CD4-positive, alpha-beta T cell (primary cell): ENCODE results near the gene GINS1. TPM values are rescaled to one million over a fixed set of nuclear protein-coding genes. Genes with fewer than 3 reads are reported as not detected.

ENCODE experiments used
- ATAC-seq: fragments of 200-7000 bp; cut with Tn5 transposase; one replicate; pipeline ENCODE4 v1.10.0; 2022; ENCODE audit warnings: mild to moderate bottlenecking; ENCODE audit not compliant: poor library complexity
- CTCF ChIA-PET: fragments of 350-600 bp; sonication (Branson Sonifier 250); formaldehyde crosslinking; loops from one replicate; lab custom pipeline; 2021; ENCODE audit warnings: antibody characterized with exemption, inconsistent platforms; lab: Charles Lee
- POLR2A ChIA-PET: fragments of 350-600 bp; sonication (Branson Sonifier 250); formaldehyde crosslinking; loops from one replicate; lab custom pipeline; 2021; ENCODE audit warnings: antibody characterized with exemption, inconsistent platforms; lab: Charles Lee
- DNase-seq, 14 experiments: peaks; one replicate each; pipeline ENCODE4 v3.0.0-alpha.2; 2013 to 2020; ENCODE audit warnings: mixed read lengths in 2 of 14
- H3K27ac ChIP-seq, 2 donors: one replicate each; pipeline versions ENCODE4 v1.5.1 to v1.7.0; 2013; ENCODE audit warnings: low read length in 2 of 2, low read depth in 1 of 2, mild to moderate bottlenecking in 1 of 2
- H3K27me3 ChIP-seq, 2 experiments: 1 replicate in 1 of 2; 2 replicates in 1 of 2; pipeline versions ENCODE4 v1.6.1 to v1.7.0; 2013; ENCODE audit warnings: low read length in 2 of 2, control low read depth in 1 of 2, mild to moderate bottlenecking in 1 of 2, moderate library complexity in 1 of 2; ENCODE audit not compliant: insufficient read depth in 2 of 2, control insufficient read depth in 1 of 2
- H3K36me3 ChIP-seq: one replicate; pipeline ENCODE4 v1.6.1; 2013; ENCODE audit warnings: low read length, control low read depth; ENCODE audit not compliant: insufficient read depth
- H3K4me1 ChIP-seq: one replicate; pipeline ENCODE4 v1.6.1; 2013; ENCODE audit warnings: low read length, control low read depth; ENCODE audit not compliant: insufficient read depth
- H3K4me3 ChIP-seq: one replicate; pipeline ENCODE4 v1.5.1; 2013; ENCODE audit warnings: mild to moderate bottlenecking, low read length, moderate library complexity
- H3K9me3 ChIP-seq, 2 experiments: 1 replicate in 1 of 2; 2 replicates in 1 of 2; pipeline versions ENCODE4 v1.6.1 to v1.7.0; 2013; ENCODE audit warnings: low read length in 2 of 2, mild to moderate bottlenecking in 2 of 2, control low read depth in 1 of 2, moderate library complexity in 1 of 2; ENCODE audit not compliant: control insufficient read depth in 1 of 2, insufficient read depth in 1 of 2
- H3K27ac Mint-ChIP-seq: one replicate; pipeline ENCODE4 v1.8.0; 2020; ENCODE audit warnings: mixed read lengths
- H3K27me3 Mint-ChIP-seq: one replicate; pipeline ENCODE4 v1.8.0; 2021; ENCODE audit warnings: mixed read lengths
- H3K36me3 Mint-ChIP-seq: one replicate; pipeline ENCODE4 v1.8.0; 2021; ENCODE audit warnings: low read depth, mixed read lengths
- H3K4me1 Mint-ChIP-seq: one replicate; pipeline ENCODE4 v1.8.0; 2021; ENCODE audit warnings: low read depth, mixed read lengths
- H3K4me3 Mint-ChIP-seq: one replicate; pipeline ENCODE4 v1.8.0; 2020; ENCODE audit warnings: mild to moderate bottlenecking, mixed read lengths
- H3K9me3 Mint-ChIP-seq: one replicate; pipeline ENCODE4 v1.8.0; 2020; ENCODE audit warnings: mixed read lengths
- CTCF ChIP-seq: fragments of 200-600 bp; IDR thresholded peaks from one replicate; pipeline ENCODE4 v1.8.0; 2022; ENCODE audit warnings: antibody characterized with exemption, mild to moderate bottlenecking
- intact Hi-C, 2 experiments: fragments of 100-400 bp; cut with DNase I in 1 of 2; cut with micrococcal nuclease in 1 of 2; formaldehyde crosslinking; loops; one replicate each; pipeline versions ENCODE4 v1.15.1 to v1.9.0; 2023 to 2025; cut with DNase I, micrococcal nuclease
- total RNA-seq, 174 experiments: library from RNA in 2 of 174; stranded (reverse) in 2 of 174; gene quantifications; one replicate each; pipeline ENCODE4 v1.2.3 and lab custom pipeline; 2021 to 2026

GINS1 gene
- total RNA-seq, 2 experiments from 2014 or later, result 0.08 to 0.17 TPM

DNA sequence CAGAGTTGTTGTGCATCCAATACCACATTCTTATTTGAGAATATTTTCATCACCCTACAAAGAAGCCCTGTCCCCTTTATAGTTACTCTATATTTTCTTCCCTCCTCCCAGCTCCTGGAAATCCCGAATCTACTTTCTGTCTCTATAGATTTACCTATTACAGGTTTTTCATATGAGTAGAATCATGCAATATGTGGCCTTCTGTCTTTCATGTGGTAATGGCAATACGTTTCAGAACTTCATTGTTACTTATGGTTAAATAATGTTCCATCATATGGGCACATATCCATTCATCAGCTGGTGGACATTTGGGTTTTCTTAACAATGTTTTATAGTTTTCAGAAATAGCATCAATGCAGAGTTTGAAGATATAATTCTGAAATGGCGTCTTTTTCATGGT is 17.1 kb downstream of the GINS1 start:
- peaks cover 5% of the 10 kb centered on the region for H3K36me3 Mint-ChIP-seq
- Histone ChIP-seq H3K4me1 (no peaks in the 10 kb centered on the region), H3K9me3 (no peaks in the 10 kb centered on the region), H3K4me3 (no peak overlapping the region), H3K36me3 (no peaks in the 10 kb centered on the region), H3K27ac (no peak overlapping the region), H3K27me3 (no peaks in the 10 kb centered on the region)
- DNase-seq (no peak), ATAC-seq (no peak)
- H3K9me3 Mint-ChIP-seq, result no peaks in the 10 kb centered on the region
- no peak overlapping the region for H3K4me3 Mint-ChIP-seq
- H3K27me3 Mint-ChIP-seq, result no peaks in the 10 kb centered on the region
- intact Hi-C loops, result loop anchor here in 1 of 2 experiments (10.0 kb wide), 1 partner anchor 50 kb away; no protein-coding TSS in a partner anchor
- no peaks in the 10 kb centered on the region for H3K4me1 Mint-ChIP-seq
- ChIA-PET CTCF (no interaction called here), POLR2A (no interaction called here)
- H3K27ac Mint-ChIP-seq, result no peak overlapping the region
- no peak for TF ChIP-seq CTCF

DNA sequence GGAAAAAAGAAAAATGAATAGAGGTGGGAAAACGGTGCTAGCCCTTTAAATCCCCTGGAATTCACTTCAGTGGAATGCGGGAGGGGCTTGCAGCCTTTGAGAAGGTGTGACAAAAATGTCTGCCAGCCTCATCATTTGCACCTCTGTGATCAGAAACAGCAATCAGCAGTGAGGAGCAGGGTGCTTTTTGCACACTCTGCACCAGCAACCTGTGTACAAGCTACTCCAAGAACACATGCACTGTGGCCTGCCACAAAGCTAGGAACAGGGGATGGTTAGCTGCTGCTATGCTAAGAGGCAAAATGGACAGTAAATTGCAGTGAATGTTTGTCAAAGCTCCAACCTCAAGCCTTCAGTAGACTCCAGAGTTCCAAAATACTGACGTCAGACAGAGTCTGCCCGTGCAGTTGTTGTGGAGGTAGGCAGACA is 29.7 kb downstream of the GINS1 start:
- no peaks in the 10 kb centered on the region for H3K4me1 Mint-ChIP-seq
- no peaks in the 10 kb centered on the region for H3K27me3 ChIP-seq
- no peak for ATAC-seq
- H3K36me3 Mint-ChIP-seq, result no peaks in the 10 kb centered on the region
- no peak for DNase-seq
- no peak overlapping the region for H3K4me3 ChIP-seq
- no peaks in the 10 kb centered on the region for H3K4me1 ChIP-seq
- no peak overlapping the region for H3K4me3 Mint-ChIP-seq
- H3K36me3 ChIP-seq, result no peaks in the 10 kb centered on the region
- ChIA-PET CTCF (no interaction called here), POLR2A (no interaction called here)
- no peak for TF ChIP-seq CTCF
- no peaks in the 10 kb centered on the region for H3K9me3 ChIP-seq
- no peak overlapping the region for H3K27ac ChIP-seq
- H3K27me3 Mint-ChIP-seq, result no peaks in the 10 kb centered on the region
- no peaks in the 10 kb centered on the region for H3K9me3 Mint-ChIP-seq
- intact Hi-C loops, result no loop called here
- no peak overlapping the region for H3K27ac Mint-ChIP-seq

GRCh38 chr20:25439328-25439727 is 31.9 kb downstream of the GINS1 start:
- Mint-ChIP-seq H3K4me1 (no peaks in the 10 kb centered on the region), H3K36me3 (no peaks in the 10 kb centered on the region), H3K9me3 (no peaks in the 10 kb centered on the region), H3K4me3 (no peak overlapping the region), H3K27me3 (no peaks in the 10 kb centered on the region), H3K27ac (no peak overlapping the region)
- ATAC-seq (no peak), DNase-seq (no peak)
- Histone ChIP-seq H3K27me3 (no peaks in the 10 kb centered on the region), H3K9me3 (no peaks in the 10 kb centered on the region), H3K4me3 (no peak overlapping the region), H3K36me3 (no peaks in the 10 kb centered on the region), H3K27ac (no peak overlapping the region), H3K4me1 (no peaks in the 10 kb centered on the region)
- intact Hi-C loops, result no loop called here
- ChIA-PET CTCF (no interaction called here), POLR2A (no interaction called here)
- no peak for TF ChIP-seq CTCF
